ENCODE results near the gene C1orf167. TPM values are rescaled to one million over a fixed set of nuclear protein-coding genes. Genes with fewer than 3 reads are reported as not detected.
A peak's percentile ranks its signal among the peaks of the same experiment; 100 is the strongest.

Gene C1orf167
- total and polyA plus RNA-seq, 10 of the 15 experiments (the other 5 are each of a cell fraction or from before 2014, with no cell fraction given), result 0.17 to 0.31 TPM; not detected in 8

- Histone ChIP-seq H3K36me3 (ENCODE audit: control insufficient read depth in 2 of 2, insufficient read depth in 2 of 2, low read length in 1 of 2) (no peaks in the 10 kb centered on the region), H3K79me2 (ENCODE audit: control insufficient read depth, insufficient read depth, low read length) (no peaks in the 10 kb centered on the region), H2AFZ (ENCODE audit: control insufficient read depth, low read depth, low read length) (no peak overlapping the region), H3K4me2 (ENCODE audit: control insufficient read depth, insufficient read depth) (no peak overlapping the region), H3K4me1 (ENCODE audit: control insufficient read depth, insufficient read depth, low read length) (peaks cover 4% of the 10 kb centered on the region; the same call in 1 of the 2 replicates), H3K4me3 (no peak overlapping the region), H4K20me1 (ENCODE audit: control insufficient read depth, insufficient read depth) (no peaks in the 10 kb centered on the region), H3K9me3 (replicated peaks; ENCODE audit: control insufficient read depth, insufficient read depth, low read length) (no peaks in the 10 kb centered on the region), H3K27ac (ENCODE audit: control insufficient read depth, insufficient read depth) (no peak overlapping the region), H3K9ac (ENCODE audit: control insufficient read depth, insufficient read depth, low read length) (no peak overlapping the region), H3K27me3 (replicated peaks in 1 of 2; ENCODE audit: control insufficient read depth in 2 of 2, insufficient read depth in 2 of 2, low read length in 1 of 2) (no peaks in the 10 kb centered on the region)
- DNase-seq (ENCODE audit: low read depth, low spot score) (no peak), ATAC-seq (no peak), FAIRE-seq (no peak)
- TF ChIP-seq POLR2A (IDR thresholded peaks at IDR 0.05; ENCODE audit: low read depth, low read length) (peak; percentile 5), HDGF (IDR thresholded peaks at IDR 0.05) (no peak)
- no TSS peak for BruUV-seq (replicated peaks)
- POLR2A ChIA-PET, result no interaction called here
- intact Hi-C loops (cut with micrococcal nuclease; ENCODE audit: unreplicated experiment), result loop anchor here (5.0 kb wide), 1 partner anchor 104 kb away; no protein-coding TSS in a partner anchor
- CTCF ChIA-PET, result interaction anchor here (4.9 kb wide), 1 partner anchor 9 kb away, joined by 24 read pairs; no protein-coding TSS in a partner anchor
- SMC1A ChIA-PET (ENCODE audit: uncharacterized antibody, unreplicated experiment), result no interaction called here
- RAD21 ChIA-PET (ENCODE audit: unreplicated experiment), result no interaction called here
- in situ Hi-C loops (cut with MboI), result no loop called here
- 86% methylated on average over 14 of the region's 14 CpGs for WGBS (ENCODE audit: insufficient coverage, insufficient replicate concordance, low lambda C conversion rate, missing lambda C conversion rate)
Measured at GRCh38 chr1:11787804-11788436, 25.9 kb downstream of the C1orf167 start.

- intact Hi-C loops (cut with micrococcal nuclease; ENCODE audit: unreplicated experiment), result loop anchor here (5.0 kb wide), 1 partner anchor 104 kb away; no protein-coding TSS in a partner anchor
- WGBS (ENCODE audit: insufficient coverage, insufficient replicate concordance, low lambda C conversion rate, missing lambda C conversion rate), result 92% methylated on average over 14 of the region's 14 CpGs
Measured at GRCh38 chr1:11788549-11789053, 26.6 kb downstream of the C1orf167 start.

More at GRCh38 chr1:11788549-11789053, 26.6 kb downstream of the C1orf167 start:
- TF ChIP-seq MTA3 (IDR thresholded peaks at IDR 0.05; ENCODE audit: borderline replicate concordance, low read length) (no peak), POLR2A (IDR thresholded peaks at IDR 0.05; ENCODE audit: low read depth, low read length) (peak; percentile 29; the same call in 1 of the 2 replicates)
- no TSS peak for BruUV-seq (replicated peaks)
- no peak overlapping the region for H3K4me2 ChIP-seq (ENCODE audit: control insufficient read depth, insufficient read depth)
- H3K4me3 ChIP-seq, result no peak overlapping the region
- FAIRE-seq, result no peak
- no peak for ATAC-seq
- in situ Hi-C loops (cut with MboI), result no loop called here
- ChIA-PET SMC1A (ENCODE audit: uncharacterized antibody, unreplicated experiment) (interaction anchor here (1.0 kb wide), 1 partner anchor 26 kb away, joined by 3 read pairs; no protein-coding TSS in a partner anchor), POLR2A (interaction anchor here (0.6 kb wide), 1 partner anchor 23 kb away, joined by 4 read pairs; no protein-coding TSS in a partner anchor), CTCF (interaction anchor here (4.9 kb wide), 1 partner anchor 9 kb away, joined by 24 read pairs; no protein-coding TSS in a partner anchor), RAD21 (ENCODE audit: unreplicated experiment) (interaction anchor here (0.7 kb wide), 1 partner anchor 18 kb away, joined by 3 read pairs; no protein-coding TSS in a partner anchor)
- H4K20me1 ChIP-seq (ENCODE audit: control insufficient read depth, insufficient read depth), result no peaks in the 10 kb centered on the region
- H3K36me3 ChIP-seq (ENCODE audit: control insufficient read depth in 2 of 2, insufficient read depth in 2 of 2, low read length in 1 of 2), result no peaks in the 10 kb centered on the region
- no peak overlapping the region for H2AFZ ChIP-seq (ENCODE audit: control insufficient read depth, low read depth, low read length)
- no peaks in the 10 kb centered on the region for H3K27me3 ChIP-seq (replicated peaks in 1 of 2; ENCODE audit: control insufficient read depth in 2 of 2, insufficient read depth in 2 of 2, low read length in 1 of 2)
- H3K27ac ChIP-seq (ENCODE audit: control insufficient read depth, insufficient read depth), result no peak overlapping the region
- DNase-seq (ENCODE audit: low read depth, low spot score), result no peak
- H3K4me1 ChIP-seq (ENCODE audit: control insufficient read depth, insufficient read depth, low read length), result peaks cover 2% of the 10 kb centered on the region; the same call in 1 of the 2 replicates
- no peaks in the 10 kb centered on the region for H3K9me3 ChIP-seq (replicated peaks; ENCODE audit: control insufficient read depth, insufficient read depth, low read length)
- no peak overlapping the region for H3K9ac ChIP-seq (ENCODE audit: control insufficient read depth, insufficient read depth, low read length)
- no peaks in the 10 kb centered on the region for H3K79me2 ChIP-seq (ENCODE audit: control insufficient read depth, insufficient read depth, low read length)
